Osteoblast (primary cell): ENCODE measurements around the gene YKT6. TPM values are rescaled to one million over a fixed set of nuclear protein-coding genes. Genes with fewer than 3 reads are reported as not detected.
A peak's percentile ranks its signal among the peaks of the same experiment; 100 is the strongest.

Source experiments
- DNase-seq: peaks from one replicate; pipeline ENCODE4 v3.0.0; 2011; ENCODE audit warnings: low spot score, mixed read lengths; ENCODE audit not compliant: insufficient read length; ENCODE audit errors: missing footprints
- H2AFZ ChIP-seq: 2 replicates; pipeline ENCODE4 v1.6.0; 2011; ENCODE audit warnings: mild to moderate bottlenecking, low read length
- H3K27ac ChIP-seq: 2 replicates; pipeline ENCODE4 v1.5.1; 2011; ENCODE audit warnings: mild to moderate bottlenecking, low read depth, low read length, moderate library complexity
- H3K27me3 ChIP-seq: 2 replicates; pipeline ENCODE4 v1.6.0; 2012; ENCODE audit warnings: mild to moderate bottlenecking, control low read depth, inconsistent platforms, low read length, moderate library complexity; ENCODE audit not compliant: insufficient read depth
- H3K36me3 ChIP-seq: 2 replicates; pipeline ENCODE4 v1.5.1; 2011; ENCODE audit warnings: mild to moderate bottlenecking, low read length, control low read depth, moderate library complexity; ENCODE audit not compliant: insufficient read depth
- H3K4me1 ChIP-seq: 2 replicates; pipeline ENCODE4 v1.5.1; 2011; ENCODE audit warnings: mild to moderate bottlenecking, low read length, control low read depth, moderate library complexity; ENCODE audit not compliant: insufficient read depth
- H3K4me2 ChIP-seq: 2 replicates; pipeline ENCODE4 v1.6.0; 2011; ENCODE audit warnings: mild to moderate bottlenecking, low read length; ENCODE audit not compliant: insufficient read depth
- H3K4me3 ChIP-seq: fragments of 200-600 bp; sonication (generic); 3 replicates; pipeline ENCODE4 v1.5.1; 2012; ENCODE audit warnings: mild to moderate bottlenecking, low read length, inconsistent platforms; ENCODE audit not compliant: insufficient read depth
- H3K79me2 ChIP-seq: 2 replicates; pipeline ENCODE4 v1.6.0; 2012; ENCODE audit warnings: mild to moderate bottlenecking, low read length, control low read depth, inconsistent platforms; ENCODE audit not compliant: insufficient read depth
- H3K9me3 ChIP-seq: 2 replicates; pipeline ENCODE4 v1.5.1; 2011; ENCODE audit warnings: low read depth, low read length, control low read depth
- H4K20me1 ChIP-seq: 2 replicates; pipeline ENCODE4 v1.6.0; 2012; ENCODE audit warnings: mild to moderate bottlenecking, low read length, control low read depth; ENCODE audit not compliant: insufficient read depth
- total RNA-seq: library from RNA; depleted of rRNA; stranded (reverse); fragments of >200 nt; gene quantifications from 2 replicates; pipeline ENCODE4 v1.2.3, GENCODE V29; 2012
- TF ChIP-seq, protein P1 (sequence below): IDR thresholded peaks from 2 replicates; pipeline ENCODE4 v1.5.1; 2011; ENCODE audit warnings: mild to moderate bottlenecking, low read depth, low read length, moderate library complexity; ENCODE audit errors: extremely low read depth

Gene YKT6
- total RNA-seq, 1 donor: 90.1 TPM

DNA sequence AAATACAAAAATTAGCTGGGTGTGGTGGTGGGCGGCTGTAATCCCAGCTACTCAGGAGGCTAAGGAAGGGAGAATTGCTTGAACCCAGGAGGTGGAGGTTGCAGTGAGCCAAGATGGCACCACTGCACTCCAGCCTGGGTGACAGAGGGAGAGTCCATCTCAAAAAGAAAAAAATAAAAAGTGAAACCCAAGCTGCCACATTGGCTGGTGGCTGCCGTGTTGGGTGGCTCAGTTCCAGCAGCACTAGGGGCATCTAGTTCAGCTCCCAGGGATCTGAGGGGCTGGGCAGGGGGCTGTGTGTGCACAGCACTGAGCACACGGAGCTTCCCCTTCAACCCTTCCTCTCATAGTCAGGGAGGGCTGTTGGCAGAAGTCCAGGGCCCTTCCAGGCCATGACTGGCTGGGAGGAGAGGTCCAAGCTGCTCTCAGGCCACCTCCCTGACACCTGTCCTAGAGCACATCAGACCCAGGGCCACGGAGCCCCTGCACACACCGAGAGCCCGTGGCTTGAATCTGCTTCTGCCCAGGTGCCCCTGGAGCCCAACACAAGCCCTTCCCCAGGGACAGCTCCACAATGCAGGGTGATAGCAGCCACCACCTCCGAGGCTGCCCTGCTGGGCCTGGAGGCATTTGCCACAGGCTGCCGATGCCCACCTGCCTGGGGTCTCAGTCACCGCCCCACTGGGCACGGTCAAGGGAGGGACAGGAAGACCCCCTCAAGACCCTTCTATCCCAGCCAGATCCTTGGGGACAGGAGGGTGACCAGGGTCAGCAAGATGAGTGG lies 47.3 kb downstream of the YKT6 start:
- H3K36me3 ChIP-seq: no peaks in the 10 kb centered on the region
- TF ChIP-seq, protein P1, sequence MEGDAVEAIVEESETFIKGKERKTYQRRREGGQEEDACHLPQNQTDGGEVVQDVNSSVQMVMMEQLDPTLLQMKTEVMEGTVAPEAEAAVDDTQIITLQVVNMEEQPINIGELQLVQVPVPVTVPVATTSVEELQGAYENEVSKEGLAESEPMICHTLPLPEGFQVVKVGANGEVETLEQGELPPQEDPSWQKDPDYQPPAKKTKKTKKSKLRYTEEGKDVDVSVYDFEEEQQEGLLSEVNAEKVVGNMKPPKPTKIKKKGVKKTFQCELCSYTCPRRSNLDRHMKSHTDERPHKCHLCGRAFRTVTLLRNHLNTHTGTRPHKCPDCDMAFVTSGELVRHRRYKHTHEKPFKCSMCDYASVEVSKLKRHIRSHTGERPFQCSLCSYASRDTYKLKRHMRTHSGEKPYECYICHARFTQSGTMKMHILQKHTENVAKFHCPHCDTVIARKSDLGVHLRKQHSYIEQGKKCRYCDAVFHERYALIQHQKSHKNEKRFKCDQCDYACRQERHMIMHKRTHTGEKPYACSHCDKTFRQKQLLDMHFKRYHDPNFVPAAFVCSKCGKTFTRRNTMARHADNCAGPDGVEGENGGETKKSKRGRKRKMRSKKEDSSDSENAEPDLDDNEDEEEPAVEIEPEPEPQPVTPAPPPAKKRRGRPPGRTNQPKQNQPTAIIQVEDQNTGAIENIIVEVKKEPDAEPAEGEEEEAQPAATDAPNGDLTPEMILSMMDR: no peak
- H3K27ac ChIP-seq: no peak overlapping the region
- H3K27me3 ChIP-seq: no peaks in the 10 kb centered on the region
- no peaks in the 10 kb centered on the region for H4K20me1 ChIP-seq
- no peak overlapping the region for H2AFZ ChIP-seq
- no peaks in the 10 kb centered on the region for H3K9me3 ChIP-seq
- DNase-seq: peak; percentile 72
- H3K4me2 ChIP-seq: no peak overlapping the region
- no peaks in the 10 kb centered on the region for H3K4me1 ChIP-seq
- no peak overlapping the region for H3K4me3 ChIP-seq
- no peaks in the 10 kb centered on the region for H3K79me2 ChIP-seq

DNA sequence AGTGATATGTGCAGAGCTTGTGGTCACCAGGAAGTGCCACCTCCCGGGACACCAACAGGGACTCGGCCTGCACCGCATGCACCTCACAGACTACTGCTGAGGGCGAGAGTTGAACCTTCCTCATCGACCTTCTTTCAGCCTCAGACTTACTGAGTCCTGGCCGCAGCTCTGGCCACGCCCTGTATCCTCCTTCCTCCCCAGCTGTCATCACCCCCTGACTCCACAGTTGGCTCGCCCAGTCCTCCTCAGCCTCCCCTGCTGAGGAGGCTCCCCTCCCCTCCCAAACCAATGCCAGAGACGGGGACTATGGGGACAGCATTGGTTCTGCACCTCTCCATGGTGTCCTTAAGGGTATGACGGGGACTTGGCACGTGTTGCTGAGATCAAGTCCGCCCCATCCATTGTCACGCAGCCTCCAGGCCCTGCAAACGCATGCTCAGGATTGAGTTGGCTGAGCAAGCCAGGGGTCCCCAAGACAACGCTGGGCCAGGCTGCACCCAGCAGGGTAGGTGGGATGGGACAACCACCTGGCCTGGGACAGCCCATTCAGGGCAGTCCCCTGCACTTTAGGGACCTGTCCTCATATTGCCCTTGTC lies 49.0 kb downstream of the YKT6 start:
- Histone ChIP-seq H3K9me3 (no peaks in the 10 kb centered on the region), H3K36me3 (no peaks in the 10 kb centered on the region), H3K4me1 (no peaks in the 10 kb centered on the region), H3K27me3 (no peaks in the 10 kb centered on the region), H3K4me2 (no peak overlapping the region), H3K4me3 (no peak overlapping the region), H3K79me2 (no peaks in the 10 kb centered on the region), H4K20me1 (no peaks in the 10 kb centered on the region), H2AFZ (no peak overlapping the region), H3K27ac (no peak overlapping the region)
- TF ChIP-seq, protein P1: no peak
- no peak for DNase-seq

DNA sequence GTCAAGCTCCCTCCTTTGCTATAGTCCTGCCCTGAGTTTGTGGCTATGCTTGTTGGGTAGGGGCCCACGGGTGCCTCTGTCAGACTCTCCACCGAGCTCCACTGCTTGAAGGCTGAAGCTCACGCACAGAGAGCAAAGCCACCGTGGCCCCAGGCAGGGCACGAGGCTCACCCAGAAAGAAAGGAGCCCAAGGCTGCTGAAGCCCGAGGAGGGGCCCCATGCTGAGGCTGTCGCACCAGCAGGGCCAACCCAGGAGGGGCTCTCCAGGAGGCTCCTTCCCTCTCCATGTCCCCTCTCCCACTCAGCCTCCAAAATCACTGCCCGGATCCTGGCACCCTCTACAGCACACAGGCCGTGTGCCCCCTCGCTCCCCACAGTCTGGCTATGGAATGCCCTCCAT lies 50.5 kb downstream of the YKT6 start:
- TF ChIP-seq, protein P1: no peak
- H3K27me3 ChIP-seq: no peaks in the 10 kb centered on the region
- no peak overlapping the region for H2AFZ ChIP-seq
- no peak overlapping the region for H3K4me3 ChIP-seq
- H4K20me1 ChIP-seq: no peaks in the 10 kb centered on the region
- no peak overlapping the region for H3K4me2 ChIP-seq
- no peak for DNase-seq
- H3K27ac ChIP-seq: no peak overlapping the region
- no peaks in the 10 kb centered on the region for H3K9me3 ChIP-seq
- H3K79me2 ChIP-seq: no peaks in the 10 kb centered on the region
- H3K36me3 ChIP-seq: no peaks in the 10 kb centered on the region
- H3K4me1 ChIP-seq: no peaks in the 10 kb centered on the region

DNA sequence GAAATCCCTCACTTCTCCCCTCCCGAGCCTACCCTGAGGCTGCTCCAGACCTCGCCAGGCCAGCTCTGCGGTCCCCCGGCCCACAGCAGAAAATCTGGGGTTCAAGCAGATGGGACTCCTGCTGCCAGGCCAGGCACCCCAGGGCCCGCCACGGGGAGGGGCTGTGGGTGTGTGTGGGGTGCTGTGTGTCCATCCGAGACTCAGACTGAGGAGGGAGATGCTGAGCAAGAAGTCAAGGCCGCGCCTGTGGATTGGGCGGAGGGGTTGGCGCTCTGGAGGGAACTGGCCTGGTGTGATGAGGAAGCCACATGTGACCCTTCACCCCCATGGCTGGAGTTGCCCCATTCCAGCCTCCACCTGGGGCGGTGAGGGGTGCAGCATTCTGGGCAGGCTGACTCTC lies 51.1 kb downstream of the YKT6 start:
- Histone ChIP-seq H3K36me3 (no peaks in the 10 kb centered on the region), H3K4me3 (no peak overlapping the region), H3K9me3 (no peaks in the 10 kb centered on the region), H2AFZ (no peak overlapping the region), H4K20me1 (no peaks in the 10 kb centered on the region), H3K27me3 (no peaks in the 10 kb centered on the region), H3K79me2 (no peaks in the 10 kb centered on the region), H3K27ac (no peak overlapping the region), H3K4me2 (no peak overlapping the region), H3K4me1 (no peaks in the 10 kb centered on the region)
- TF ChIP-seq, protein P1: no peak
- DNase-seq: no peak
